OCI-LY3 (cell line): ENCODE measurements around the gene TMSB15C.
"Not testable (repeated sequence)": the region's sequence is repeated elsewhere in the genome, so short reads cannot be mapped to it uniquely, and the experiment has no call there.

Source experiments
- H2AFZ ChIP-seq: fragments of 200-600, 300-600 bp; shearing (Covaris generic); 2 replicates; pipeline ENCODE4 v1.6.0; 2014; ENCODE audit warnings: antibody characterized with exemption, low read depth, low read length
- H3K27ac ChIP-seq: fragments of 200-600, 300-600 bp; sonication (generic); 2 replicates; pipeline ENCODE4 v1.5.1; 2014; ENCODE audit warnings: mild to moderate bottlenecking, low read length, moderate library complexity, mixed read lengths
- H3K27me3 ChIP-seq: fragments of 200-600, 300-600 bp; sonication (generic); 2 replicates; pipeline ENCODE4 v1.6.1; 2014; ENCODE audit warnings: low read depth, low read length, mixed read lengths
- H3K36me3 ChIP-seq: fragments of 200-600, 300-600 bp; sonication (generic); replicated peaks from 2 replicates; pipeline ENCODE3; 2014; ENCODE audit warnings: low read depth, low read length, mixed read lengths
- H3K4me1 ChIP-seq: fragments of 300-600, 200-600 bp; sonication (generic); 2 replicates; pipeline ENCODE4 v1.6.1; 2014; ENCODE audit warnings: low read length, mixed read lengths
- H3K4me2 ChIP-seq: fragments of 200-600, 300-600 bp; sonication (generic); 2 replicates; pipeline ENCODE4 v1.6.1; 2014; ENCODE audit warnings: low read length, mixed read lengths
- H3K4me3 ChIP-seq: fragments of 300-600, 200-600 bp; sonication (generic); 2 replicates; pipeline ENCODE4 v1.5.1; 2014; ENCODE audit warnings: antibody characterized with exemption, mild to moderate bottlenecking, low read length, moderate library complexity
- H3K79me2 ChIP-seq: fragments of 300-600, 200-600 bp; shearing (Covaris generic); 2 replicates; pipeline ENCODE4 v1.6.1; 2014; ENCODE audit warnings: mild to moderate bottlenecking, low read length, mixed read lengths
- H3K9ac ChIP-seq: fragments of 300-600, 200-600 bp; shearing (Covaris generic); 2 replicates; pipeline ENCODE4 v1.6.0; 2014; ENCODE audit warnings: mild to moderate bottlenecking, low read length, moderate library complexity
- H3K9me3 ChIP-seq: fragments of 200-600, 300-600 bp; shearing (Covaris generic); 2 replicates; pipeline ENCODE4 v1.6.1; 2014; ENCODE audit warnings: low read length, mixed read lengths; ENCODE audit not compliant: insufficient read depth
- H4K20me1 ChIP-seq: fragments of 200-600, 300-600 bp; sonication (generic); 2 replicates; pipeline ENCODE4 v1.6.1; 2016; ENCODE audit warnings: low read length, mixed read lengths; ENCODE audit not compliant: insufficient read depth
- CTCF ChIP-seq: fragments of 200-600, 300-600 bp; sonication (generic); IDR thresholded peaks from 2 replicates; pipeline ENCODE4 v1.5.1; 2014; ENCODE audit warnings: antibody characterized with exemption, low read length, low read depth
- EZH2phosphoT487 ChIP-seq: fragments of 200-600 bp; shearing (Covaris generic); IDR thresholded peaks from 2 replicates; pipeline ENCODE4 v1.6.1; 2018; ENCODE audit warnings: antibody characterized with exemption, mixed run types, low read depth

The TMSB15C gene

GRCh38 chrX:104075778-104076445, at the start of gene TMSB15C:
TMSB15C (minus strand) TSS chrX:104076236.
- not testable (repeated sequence) for H2AFZ ChIP-seq, H3K79me2 ChIP-seq, H3K4me3 ChIP-seq, H3K9me3 ChIP-seq, H3K36me3 ChIP-seq, H3K27ac ChIP-seq, H3K4me1 ChIP-seq, H3K4me2 ChIP-seq, H3K9ac ChIP-seq, H3K27me3 ChIP-seq, H4K20me1 ChIP-seq

GRCh38 chrX:104122829-104123228, 46.8 kb upstream of the TMSB15C start:
- Histone ChIP-seq H3K4me3 (no peak overlapping the region), H2AFZ (no peak overlapping the region), H3K36me3 (no peaks in the 10 kb centered on the region), H3K9ac (no peak overlapping the region), H3K79me2 (no peaks in the 10 kb centered on the region), H3K27ac (no peak overlapping the region), H3K9me3 (no peaks in the 10 kb centered on the region), H3K4me2 (no peak overlapping the region), H3K27me3 (no peaks in the 10 kb centered on the region), H3K4me1 (peaks cover 22% of the 10 kb centered on the region), H4K20me1 (no peaks in the 10 kb centered on the region)
- TF ChIP-seq EZH2phosphoT487 (no peak), CTCF (no peak)

- H3K27me3 ChIP-seq: no peaks in the 10 kb centered on the region
- H3K4me1 ChIP-seq: peaks cover 32% of the 10 kb centered on the region
- no peak overlapping the region for H3K9ac ChIP-seq
- TF ChIP-seq CTCF (no peak), EZH2phosphoT487 (no peak)
- no peaks in the 10 kb centered on the region for H3K36me3 ChIP-seq
- H3K27ac ChIP-seq: no peak overlapping the region
- no peaks in the 10 kb centered on the region for H3K9me3 ChIP-seq
- no peak overlapping the region for H3K4me3 ChIP-seq
- no peak overlapping the region for H2AFZ ChIP-seq
- H3K79me2 ChIP-seq: no peaks in the 10 kb centered on the region
- no peaks in the 10 kb centered on the region for H4K20me1 ChIP-seq
- peak overlapping the region; percentile 67 for H3K4me2 ChIP-seq
These were observed 42.7 kb upstream of the TMSB15C start for GRCh38 chrX:104118765-104119164.

- no peaks in the 10 kb centered on the region for H3K36me3 ChIP-seq
- peak overlapping the region; percentile 67 for H3K4me2 ChIP-seq
- H4K20me1 ChIP-seq: no peaks in the 10 kb centered on the region
- H3K4me1 ChIP-seq: peaks cover 31% of the 10 kb centered on the region
- no peak overlapping the region for H2AFZ ChIP-seq
- no peaks in the 10 kb centered on the region for H3K79me2 ChIP-seq
- H3K9me3 ChIP-seq: no peaks in the 10 kb centered on the region
- H3K27ac ChIP-seq: no peak overlapping the region
- TF ChIP-seq CTCF (no peak), EZH2phosphoT487 (no peak)
- H3K4me3 ChIP-seq: peak overlapping the region; percentile 23; the same call in 1 of the 2 replicates
- no peaks in the 10 kb centered on the region for H3K27me3 ChIP-seq
- H3K9ac ChIP-seq: no peak overlapping the region
These were observed 41.7 kb upstream of the TMSB15C start for GRCh38 chrX:104117759-104118158.
